Left lung (tissue), 10 donors: ENCODE results near the gene ADGRG3. TPM values are rescaled to one million over a fixed set of nuclear protein-coding genes. Genes with fewer than 3 reads are reported as not detected.

Experiments
- ATAC-seq: fragments of 200-7000 bp; cut with Tn5 transposase; one replicate; pipeline ENCODE4 v1.9.1; 2020; ENCODE audit warnings: moderate library complexity
- DNase-seq, 4 donors: peaks; one replicate each; pipeline ENCODE4 v3.0.0-alpha.2; 2013 to 2020
- H3K27ac ChIP-seq, 2 donors: fragments of 200-600 bp; sonication (generic) in 1 of 2; one replicate each; pipeline versions ENCODE4 v1.5.0 to v1.8.0; 2020 to 2021
- H3K27me3 ChIP-seq, 2 donors: fragments of 200-600 bp; sonication (generic) in 1 of 2; one replicate each; pipeline versions ENCODE4 v1.5.0 to v1.8.0; 2020 to 2021
- H3K36me3 ChIP-seq, 2 donors: fragments of 200-600 bp; sonication (generic) in 1 of 2; one replicate each; pipeline versions ENCODE4 v1.5.0 to v1.8.0; 2020 to 2021
- H3K4me1 ChIP-seq, 2 donors: fragments of 200-600 bp; one replicate each; pipeline ENCODE4 v1.8.0; 2021
- H3K4me3 ChIP-seq, 2 donors: fragments of 200-600 bp; sonication (generic) in 1 of 2; one replicate each; pipeline versions ENCODE4 v1.5.0 to v1.8.0; 2020 to 2021; ENCODE audit warnings: mild to moderate bottlenecking in 1 of 2
- H3K9me3 ChIP-seq, 2 donors: fragments of 200-600 bp; sonication (generic) in 1 of 2; one replicate each; pipeline versions ENCODE4 v1.5.0 to v1.8.0; 2020 to 2021
- CTCF ChIP-seq, 2 donors: fragments of 200-600 bp; sonication (generic) in 1 of 2; IDR thresholded peaks; one replicate each; pipeline versions ENCODE4 v1.5.0 to v1.8.0; 2021; ENCODE audit warnings: antibody characterized with exemption in 2 of 2
- intact Hi-C, 2 donors: fragments of 100-400 bp; cut with DNase I; formaldehyde crosslinking; loops; one replicate each; pipeline versions ENCODE4 v1.11.2 to v1.14.2; 2022
- polyA plus RNA-seq, 6 donors: library from polyadenylated mRNA; unstranded; fragments of 120-200 nt; gene quantifications; one replicate each; pipeline ENCODE4 v1.2.1, GENCODE V29; 2013; ENCODE audit not compliant: insufficient read length in 6 of 6
- total RNA-seq, 2 donors: library from RNA; stranded (reverse); fragmentation: NEBNext Ultra II Directional; extraction: Animal tissue kit (Norgen Biotek cat#: 25700); gene quantifications; one replicate each; pipeline ENCODE4 v1.2.1, GENCODE V29; 2021
- donor health status: DM: no; HTN: yes; CAD: no.
- donor health status: DM: no; HTN: no; CAD: no.

ADGRG3 gene
- total and polyA plus RNA-seq, 8 donors: 0.70 to 29.8 (median 1.1) TPM

DNA sequence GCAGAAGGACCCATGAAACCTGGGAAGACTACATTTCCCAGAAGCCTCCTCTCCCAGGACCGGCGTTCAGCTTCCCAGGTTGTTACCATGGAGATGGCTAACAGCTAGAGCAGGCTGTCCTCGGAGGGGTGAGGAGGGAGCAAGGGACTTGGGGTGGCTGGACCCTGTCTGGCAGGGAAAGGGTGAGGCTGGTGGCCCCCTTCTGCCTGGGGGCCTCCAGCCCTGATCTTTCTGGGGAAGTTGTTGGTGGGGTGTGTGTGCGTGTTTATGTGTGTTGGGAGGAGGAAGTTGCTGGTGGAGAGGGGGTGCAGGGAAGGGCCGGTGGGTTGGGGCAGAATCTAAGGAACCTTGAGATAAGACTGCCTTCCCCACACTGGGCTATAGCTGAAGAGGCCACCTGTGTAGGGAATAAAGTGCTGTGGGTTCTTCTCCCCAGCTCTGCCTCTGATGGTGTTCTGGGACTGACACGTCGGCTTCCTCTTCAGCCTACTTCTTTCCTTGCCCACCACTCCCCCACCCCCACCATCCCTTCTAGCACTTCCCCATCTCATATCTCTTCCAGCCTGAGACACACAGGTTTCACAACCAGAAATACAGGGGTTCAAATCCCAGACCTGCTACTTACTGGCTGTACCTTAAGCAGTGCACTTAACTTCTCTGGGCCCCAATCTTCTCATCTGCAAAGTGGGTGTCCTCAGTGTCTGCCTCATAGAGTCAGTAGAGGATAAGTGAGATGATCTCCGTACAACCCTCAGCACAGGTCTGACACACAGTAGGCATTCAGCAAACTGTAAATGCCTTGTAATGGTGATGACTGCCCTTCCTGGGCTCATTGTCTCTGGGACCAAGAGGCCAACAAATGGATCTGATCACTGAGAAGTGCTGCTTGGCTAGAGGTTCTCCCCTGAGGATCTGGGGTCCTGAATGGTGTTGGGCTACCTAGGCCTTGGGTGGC, 26.9 kb downstream of the ADGRG3 start, which contains the start of gene DRC7:
DRC7 (plus strand) TSS at position 82 of the 955 bp plus-strand sequence. CDS start 3,144 bp downstream, outside the sequence.
- ATAC-seq (peak; percentile 86), DNase-seq (peak in 3 of 4 donors; percentile 36 to 66 (median 57))
- Histone ChIP-seq H3K4me3 (peak within 1 kb of the TSS in 1 of 2 donors; percentile 21), H3K27ac (peak within 1 kb of the TSS in 1 of 2 donors; percentile 73), H3K4me1 (peaks cover 0 to 21% of the 10 kb centered on the region in 2 donors), H3K27me3 (no peaks in the 10 kb centered on the region), H3K9me3 (no peaks in the 10 kb centered on the region), H3K36me3 (no peaks in the 10 kb centered on the region)
- no peak for TF ChIP-seq CTCF (IDR thresholded peaks at IDR 0.05)
- intact Hi-C loops: no loop called here

DNA sequence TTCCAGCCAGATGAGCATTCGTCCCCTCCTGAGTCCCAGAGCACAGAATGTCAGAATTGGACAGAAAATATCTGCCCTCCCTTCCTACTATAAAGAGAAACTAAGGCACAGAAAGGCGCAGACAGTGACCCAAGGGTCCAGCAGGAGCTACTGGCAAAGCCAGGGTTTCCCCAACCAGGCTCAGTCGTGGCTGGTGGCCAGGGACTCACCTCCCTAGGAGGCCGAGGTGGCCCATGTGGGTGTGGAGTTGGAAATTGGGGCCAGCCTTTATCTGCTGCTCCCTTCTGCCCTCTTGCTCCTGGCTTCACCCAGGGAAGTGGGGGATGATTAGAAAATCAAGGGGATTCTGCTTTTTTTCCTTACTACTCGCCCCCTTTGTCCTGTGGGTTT, 27.6 kb downstream of the ADGRG3 start:
- no peak for TF ChIP-seq CTCF (IDR thresholded peaks at IDR 0.05)
- intact Hi-C loops: no loop called here
- Histone ChIP-seq H3K36me3 (no peaks in the 10 kb centered on the region), H3K27ac (peak overlapping the region in 1 of 2 donors; percentile 73), H3K27me3 (no peaks in the 10 kb centered on the region), H3K4me3 (no peak overlapping the region), H3K4me1 (peaks cover 0 to 15% of the 10 kb centered on the region in 2 donors), H3K9me3 (no peaks in the 10 kb centered on the region)
- ATAC-seq (no peak), DNase-seq (no peak)

- Histone ChIP-seq H3K36me3 (no peaks in the 10 kb centered on the region), H3K27me3 (no peaks in the 10 kb centered on the region), H3K4me3 (no peak overlapping the region), H3K9me3 (no peaks in the 10 kb centered on the region), H3K4me1 (peaks cover 0 to 11% of the 10 kb centered on the region in 2 donors), H3K27ac (no peak overlapping the region)
- DNase-seq (no peak), ATAC-seq (no peak)
- no peak for TF ChIP-seq CTCF (IDR thresholded peaks at IDR 0.05)
- intact Hi-C loops: no loop called here
These were observed 28.1 kb downstream of the ADGRG3 start for GRCh38 chr16:57696240-57696639.

GRCh38 chr16:57697896-57698537, 29.9 kb downstream of the ADGRG3 start:
- H3K4me1 ChIP-seq: peaks cover 0 to 5% of the 10 kb centered on the region in 2 donors
- no peaks in the 10 kb centered on the region for H3K9me3 ChIP-seq
- DNase-seq (no peak), ATAC-seq (no peak)
- no peak overlapping the region for H3K27ac ChIP-seq
- intact Hi-C loops: no loop called here
- H3K4me3 ChIP-seq: no peak overlapping the region
- H3K27me3 ChIP-seq: no peaks in the 10 kb centered on the region
- TF ChIP-seq CTCF (IDR thresholded peaks at IDR 0.05): no peak
- H3K36me3 ChIP-seq: no peaks in the 10 kb centered on the region
